HG02759 (cell line): ENCODE data around the gene MTG2.

ENCODE experiments used
- ATAC-seq: cut with Tn5 transposase; IDR thresholded peaks from one replicate; pipeline ENCODE4 v1.9.1; 2021; ENCODE audit warnings: mild to moderate bottlenecking, moderate library complexity; ENCODE audit not compliant: unreplicated experiment

The MTG2 gene

DNA sequence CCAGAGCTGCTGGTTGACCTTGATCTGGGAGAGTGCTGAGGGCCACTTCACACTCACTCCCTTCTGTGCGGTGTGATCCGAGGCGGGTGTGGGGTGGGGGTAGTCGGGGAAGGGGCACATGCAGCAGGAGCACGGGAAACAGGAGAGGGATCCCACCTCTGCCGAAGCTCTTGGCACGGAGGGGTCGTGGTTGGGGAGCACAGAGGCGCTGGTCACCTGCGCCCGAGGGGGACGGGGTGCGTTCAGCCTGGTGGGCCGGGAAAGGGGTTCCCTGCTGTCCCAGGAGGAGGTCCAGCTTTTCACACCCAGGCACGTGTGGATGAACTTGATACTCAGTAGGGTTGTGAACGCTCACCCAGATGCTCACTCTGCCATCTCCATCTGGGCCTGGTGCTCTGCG lies 22.0 kb upstream of the MTG2 start:
- no peak for ATAC-seq

DNA sequence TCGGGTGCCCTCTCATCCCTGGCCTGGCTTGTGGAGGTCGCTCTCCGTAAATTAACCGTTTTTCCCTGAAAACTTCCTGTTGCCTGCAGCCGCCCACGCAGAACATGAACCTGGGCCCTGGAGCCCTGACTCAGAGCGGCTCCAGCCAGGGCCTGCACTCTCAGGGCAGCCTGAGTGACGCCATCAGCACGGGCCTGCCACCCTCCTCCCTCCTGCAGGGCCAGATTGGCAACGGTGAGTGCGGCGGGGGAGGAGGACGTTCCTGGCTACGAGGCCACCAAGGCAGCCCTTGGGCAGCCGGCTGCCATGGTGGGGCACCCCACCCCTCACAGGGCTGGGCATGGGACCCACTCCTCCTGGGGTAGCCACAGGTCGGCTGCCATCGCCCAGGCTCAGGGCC lies 21.5 kb upstream of the MTG2 start:
- ATAC-seq: no peak

DNA sequence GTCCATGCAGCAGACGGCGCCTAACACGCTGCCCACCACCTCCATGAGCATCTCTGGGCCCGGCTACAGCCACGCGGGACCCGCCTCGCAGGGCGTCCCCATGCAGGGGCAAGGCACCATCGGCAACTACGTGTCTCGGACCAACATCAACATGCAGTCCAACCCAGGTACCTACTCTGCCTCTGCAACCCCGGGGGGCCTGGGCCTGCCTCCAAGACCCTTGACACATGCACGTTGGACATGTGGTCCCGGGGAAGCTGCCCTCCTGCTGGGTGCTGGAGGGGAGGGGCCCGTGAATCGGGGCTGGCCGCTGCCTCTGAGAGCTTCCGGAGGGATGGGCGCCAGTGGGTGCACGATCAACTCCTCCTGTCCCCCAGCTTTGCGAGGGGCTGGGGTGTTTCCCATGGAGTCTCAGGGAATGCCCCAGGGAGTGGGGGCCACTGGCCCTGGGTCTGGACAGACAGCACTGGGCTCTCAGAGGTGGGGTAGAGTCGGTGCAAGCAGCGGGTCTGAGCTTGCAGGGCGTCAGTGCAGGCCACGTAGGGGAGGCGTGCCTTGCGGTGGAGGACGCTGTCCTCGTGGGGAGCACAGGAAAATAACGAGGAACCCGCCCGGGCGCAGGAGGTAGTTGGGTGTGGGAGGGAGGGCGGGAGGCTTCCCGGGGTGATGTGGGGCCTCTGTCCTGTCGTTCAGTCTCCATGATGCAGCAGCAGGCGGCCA lies 19.9 kb upstream of the MTG2 start:
- ATAC-seq: no peak

DNA sequence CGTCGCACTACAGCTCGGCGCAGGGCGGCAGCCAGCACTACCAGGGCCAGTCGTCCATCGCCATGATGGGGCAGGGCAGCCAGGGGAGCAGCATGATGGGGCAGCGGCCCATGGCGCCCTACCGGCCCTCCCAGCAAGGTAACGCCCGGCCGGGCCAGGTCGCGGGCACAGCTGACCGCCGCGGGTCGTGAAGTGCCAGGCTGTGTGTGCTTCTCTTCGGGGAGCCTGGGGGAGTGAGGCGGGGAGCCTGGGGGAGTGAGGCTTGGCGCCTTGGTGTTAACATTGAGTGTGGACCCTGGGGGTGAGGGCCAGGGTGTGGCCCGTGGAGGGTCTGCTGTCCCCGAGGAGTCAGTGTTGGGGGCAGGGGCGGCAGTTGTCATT lies 19.4 kb upstream of the MTG2 start:
- no peak for ATAC-seq

DNA sequence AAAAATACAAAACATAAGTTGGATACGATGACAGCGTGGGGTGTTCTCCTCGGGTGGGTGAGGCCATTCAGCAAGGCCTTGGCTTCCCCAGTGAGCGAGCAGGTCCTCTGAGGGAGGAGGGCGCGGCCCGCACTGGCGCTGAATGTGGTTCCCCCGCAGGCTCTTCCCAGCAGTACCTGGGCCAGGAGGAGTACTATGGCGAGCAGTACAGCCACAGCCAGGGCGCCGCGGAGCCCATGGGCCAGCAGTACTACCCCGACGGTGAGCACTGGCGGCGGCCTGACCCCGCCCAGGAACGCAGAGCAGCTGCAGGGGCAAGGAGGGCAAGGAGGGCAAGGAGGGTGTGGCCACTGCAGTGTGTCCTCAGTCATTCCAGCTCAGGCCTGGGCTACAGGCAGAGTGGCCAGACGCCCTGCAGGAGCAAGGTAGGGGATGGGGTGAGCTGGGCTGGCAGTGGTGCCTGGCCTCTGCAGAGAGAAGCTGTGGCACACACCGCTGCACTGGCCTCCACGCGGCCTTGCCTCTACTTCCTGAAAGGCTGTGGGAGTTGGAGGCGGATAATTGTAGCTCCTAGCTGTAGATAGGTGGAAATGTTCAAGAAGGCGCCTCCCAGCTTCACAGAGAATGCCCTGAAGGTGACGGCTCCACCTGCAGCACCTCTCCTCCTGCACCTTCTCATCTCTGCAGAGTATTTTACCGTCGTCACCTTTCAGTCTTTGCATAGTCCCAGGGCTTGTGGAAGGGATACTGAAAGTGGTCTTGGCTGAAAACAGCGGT lies 18.7 kb upstream of the MTG2 start:
- ATAC-seq: no peak

DNA sequence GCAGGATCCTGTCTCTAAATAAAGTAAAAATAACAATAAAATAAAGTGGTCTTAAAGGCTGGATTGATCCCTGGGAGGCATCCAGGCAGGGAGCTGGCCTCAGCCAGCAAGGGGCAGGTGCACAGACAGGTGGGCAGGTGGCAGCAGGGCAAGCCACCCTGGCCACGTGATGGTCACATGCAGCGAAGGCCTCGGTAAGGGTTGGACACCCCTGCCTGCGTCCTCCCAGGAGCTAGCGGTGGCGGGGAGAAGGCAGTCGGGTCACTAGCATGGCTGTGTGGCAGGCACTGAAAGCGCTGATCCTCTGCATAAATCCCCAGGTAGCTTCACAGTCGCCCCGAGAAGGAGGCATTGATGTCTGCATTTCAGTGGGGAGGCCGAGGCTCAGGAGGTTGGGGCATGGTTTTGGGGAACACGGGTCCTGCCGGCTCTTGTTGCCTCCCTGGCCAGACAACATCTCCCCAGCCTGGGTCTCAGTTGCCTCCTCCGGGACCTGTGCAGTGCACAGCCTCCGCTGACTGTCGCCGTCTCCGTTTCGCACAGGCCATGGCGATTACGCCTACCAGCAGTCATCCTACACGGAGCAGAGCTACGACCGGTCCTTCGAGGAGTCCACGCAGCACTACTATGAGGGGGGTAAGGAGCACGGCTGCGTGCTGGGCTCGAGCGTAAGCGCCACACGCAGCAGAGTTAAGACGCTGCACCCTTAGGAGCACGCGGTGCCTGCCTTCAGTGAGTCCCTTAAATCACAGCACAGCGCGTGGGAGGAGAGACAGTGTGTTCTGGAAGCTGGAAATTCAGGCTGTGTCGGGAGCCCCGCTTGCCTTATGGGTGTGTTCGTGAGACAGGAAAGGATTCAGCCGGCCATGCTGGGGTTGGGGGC lies 17.7 kb upstream of the MTG2 start:
- ATAC-seq: no peak

DNA sequence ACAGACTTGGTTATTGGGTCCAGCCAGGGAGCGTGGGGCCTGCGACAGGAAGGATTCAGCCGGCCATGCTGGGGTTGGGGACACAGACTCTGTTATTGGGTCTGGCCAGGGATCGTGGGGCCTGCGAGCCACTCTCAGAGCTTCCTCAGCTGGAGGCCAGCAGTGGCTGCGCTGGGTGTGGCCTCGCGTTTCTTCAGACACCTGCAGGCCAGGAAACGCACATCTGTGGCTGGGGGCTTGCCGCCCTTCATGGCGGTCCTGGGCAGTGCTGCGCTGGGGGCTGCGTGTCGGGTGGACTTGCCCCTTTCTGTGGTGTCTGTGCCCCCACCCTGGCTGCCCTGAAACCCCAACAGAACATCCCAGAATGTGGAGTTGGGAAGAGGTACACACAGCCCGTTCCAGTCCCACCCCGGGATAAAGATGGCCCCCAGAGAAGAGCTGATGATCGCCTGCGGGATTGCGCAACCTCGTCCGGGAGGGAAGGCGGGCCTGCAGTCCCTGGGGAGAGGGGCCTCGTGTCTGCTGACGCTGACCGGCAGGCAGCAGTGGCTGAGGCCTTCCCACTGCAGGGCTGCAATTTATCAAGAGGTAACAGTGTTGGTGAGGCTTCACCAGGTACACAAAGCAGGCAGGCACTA lies 16.9 kb upstream of the MTG2 start:
- no peak for ATAC-seq

DNA sequence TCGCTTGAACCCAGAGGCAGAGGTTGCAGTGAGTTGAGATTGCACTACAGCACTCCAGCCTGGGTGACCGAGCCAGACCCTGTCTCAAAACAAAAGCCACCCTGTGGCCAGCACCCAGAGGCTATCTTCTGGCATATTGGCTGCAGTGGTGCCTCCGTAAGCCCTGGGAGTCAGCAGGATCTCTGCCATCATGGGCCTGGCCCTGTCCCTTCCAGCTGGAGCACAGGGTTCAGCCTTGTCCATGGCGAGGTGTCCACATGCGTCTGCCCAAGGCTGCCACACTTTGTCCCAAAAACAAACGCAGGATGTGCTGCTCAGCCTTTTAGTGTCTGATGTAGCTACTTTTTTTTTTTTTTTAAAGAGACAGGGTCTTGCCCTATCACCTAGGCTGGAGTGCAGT lies 15.4 kb upstream of the MTG2 start:
- ATAC-seq: no peak

DNA sequence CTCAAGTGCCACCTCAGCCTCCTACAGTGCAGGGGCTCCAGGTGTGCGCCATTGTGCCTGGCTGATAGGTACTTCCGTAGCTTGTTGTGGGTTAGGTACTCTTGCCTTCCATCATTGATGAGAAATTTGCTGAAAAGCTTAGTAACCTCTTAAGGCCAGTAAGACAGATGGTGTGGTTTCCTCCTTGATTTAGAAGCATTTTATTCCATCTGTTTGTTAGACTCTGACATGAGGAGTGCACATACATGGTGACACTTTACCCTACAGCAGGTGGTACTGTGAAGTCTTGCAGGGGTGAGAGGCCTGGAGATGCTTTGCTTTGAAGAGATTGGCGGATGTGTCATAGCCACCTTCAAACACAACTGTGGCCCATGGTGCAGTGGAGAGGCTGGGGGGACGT lies 14.8 kb upstream of the MTG2 start:
- no peak for ATAC-seq

DNA sequence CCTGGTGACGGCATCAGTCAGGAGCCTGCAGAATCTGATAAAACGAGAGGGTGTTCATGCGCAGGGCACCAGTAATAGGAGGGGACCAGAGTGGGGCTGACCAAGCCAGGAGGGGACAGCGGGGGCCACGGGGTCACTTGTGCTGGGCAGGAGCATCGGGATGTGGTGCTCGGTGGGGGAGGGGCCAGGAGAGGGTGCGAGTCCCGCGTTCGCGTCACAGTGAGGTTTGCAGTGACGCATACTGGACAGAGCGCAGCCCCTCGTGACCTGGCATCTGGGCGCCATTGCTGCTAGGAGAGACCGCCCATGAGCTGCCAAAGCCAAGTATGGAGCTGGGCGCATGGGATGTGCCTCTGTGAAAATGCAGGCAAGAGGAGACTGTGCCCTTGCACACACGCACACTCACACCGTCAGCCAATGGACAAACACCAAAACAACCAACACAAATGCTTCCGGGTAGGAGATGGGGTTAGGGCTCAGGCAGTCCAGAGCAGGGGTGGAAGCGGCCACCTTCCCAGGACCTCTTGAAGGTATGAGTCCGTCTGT lies 13.9 kb upstream of the MTG2 start:
- no peak for ATAC-seq

DNA sequence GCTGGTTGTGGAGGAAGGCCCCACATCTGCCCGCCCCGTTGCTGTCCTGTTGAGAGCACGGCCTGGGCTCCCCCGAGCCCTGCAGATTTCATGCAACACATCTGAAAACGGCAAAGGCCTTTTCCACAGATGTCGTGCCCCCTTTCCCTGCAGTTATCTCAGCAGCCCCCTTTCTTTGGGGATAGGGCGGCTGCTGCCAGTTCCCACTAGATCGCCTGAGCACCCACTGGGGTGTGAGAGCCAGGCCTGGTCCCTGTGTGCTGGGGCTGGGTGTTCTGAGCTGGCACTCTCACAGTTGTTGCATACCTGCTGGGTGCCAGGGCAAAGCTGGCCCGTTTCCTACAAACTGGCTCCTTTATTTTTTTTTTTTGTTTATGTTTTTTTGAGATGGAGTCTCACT lies 12.3 kb upstream of the MTG2 start:
- ATAC-seq: no peak

DNA sequence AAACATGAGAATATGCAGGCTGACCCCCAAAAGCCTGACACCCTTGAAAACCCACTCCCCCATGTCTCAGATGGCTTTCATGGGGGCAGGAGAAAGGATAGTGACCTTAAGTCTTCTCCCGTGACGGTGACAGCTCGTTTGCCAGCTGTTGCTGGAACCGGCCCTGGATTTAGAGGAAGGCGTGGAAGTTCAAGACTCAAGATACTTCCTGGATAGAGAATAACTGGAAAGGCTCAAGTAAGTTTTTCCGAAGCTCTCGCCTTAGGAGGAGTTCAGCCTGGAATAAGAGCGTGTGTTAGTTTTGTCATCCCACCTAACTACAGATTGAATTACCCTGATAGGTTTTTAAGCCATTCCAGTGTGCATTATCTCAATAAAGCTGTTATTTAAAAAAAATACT lies 11.6 kb upstream of the MTG2 start:
- ATAC-seq: no peak

DNA sequence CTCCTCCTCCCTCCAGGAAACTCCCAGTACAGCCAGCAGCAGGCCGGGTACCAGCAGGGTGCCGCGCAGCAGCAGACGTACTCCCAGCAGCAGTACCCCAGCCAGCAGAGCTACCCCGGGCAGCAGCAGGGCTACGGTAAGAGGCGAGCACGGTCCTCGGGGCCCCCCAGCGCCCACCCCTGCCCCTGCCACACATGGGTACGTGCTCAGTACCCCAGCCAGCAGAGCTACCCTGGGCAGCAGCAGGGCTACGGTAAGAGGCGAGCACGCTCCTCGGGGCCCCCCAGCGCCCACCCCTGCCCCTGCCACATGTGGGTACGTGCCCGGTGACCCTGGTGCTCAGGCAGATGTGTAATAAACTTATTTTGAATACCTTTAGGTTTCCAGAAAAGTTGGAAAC lies 10.2 kb upstream of the MTG2 start:
- no peak for ATAC-seq

DNA sequence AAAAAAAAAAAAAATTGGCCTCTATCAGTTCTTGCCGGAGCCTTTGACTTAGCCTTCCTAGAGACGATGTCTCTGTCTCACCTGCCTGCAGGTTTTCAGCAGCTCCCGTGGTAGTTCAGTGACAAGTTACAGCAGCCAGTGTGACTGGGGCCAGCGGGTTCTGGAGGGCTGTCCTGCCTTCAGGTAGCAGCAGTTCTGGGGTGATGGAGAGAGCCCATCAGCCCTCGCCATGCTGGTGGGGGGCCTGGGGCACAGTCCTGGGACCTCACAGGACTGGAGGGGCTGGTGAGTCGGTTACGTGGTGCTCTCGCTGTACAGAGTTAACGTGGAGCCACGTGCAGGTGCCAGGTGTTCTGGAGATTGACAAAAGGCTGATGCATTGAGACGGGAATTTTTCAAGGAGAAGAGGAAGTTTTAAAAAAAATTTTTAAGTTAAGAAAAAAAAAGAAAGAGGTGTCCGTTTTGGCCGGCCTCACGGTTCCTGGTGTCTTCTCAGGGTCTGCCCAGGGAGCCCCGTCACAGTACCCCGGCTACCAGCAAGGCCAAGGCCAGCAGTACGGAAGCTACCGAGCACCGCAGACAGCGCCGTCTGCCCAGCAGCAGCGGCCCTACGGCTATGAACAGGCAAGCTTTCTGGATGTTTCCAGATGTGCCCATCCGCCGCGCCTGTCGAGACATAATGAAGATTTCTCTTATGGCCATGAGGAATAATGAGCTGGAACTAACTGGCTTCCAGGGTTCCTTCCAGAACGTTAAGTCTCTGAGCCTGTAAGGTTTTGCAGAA lies 8.6 kb upstream of the MTG2 start:
- no peak for ATAC-seq

DNA sequence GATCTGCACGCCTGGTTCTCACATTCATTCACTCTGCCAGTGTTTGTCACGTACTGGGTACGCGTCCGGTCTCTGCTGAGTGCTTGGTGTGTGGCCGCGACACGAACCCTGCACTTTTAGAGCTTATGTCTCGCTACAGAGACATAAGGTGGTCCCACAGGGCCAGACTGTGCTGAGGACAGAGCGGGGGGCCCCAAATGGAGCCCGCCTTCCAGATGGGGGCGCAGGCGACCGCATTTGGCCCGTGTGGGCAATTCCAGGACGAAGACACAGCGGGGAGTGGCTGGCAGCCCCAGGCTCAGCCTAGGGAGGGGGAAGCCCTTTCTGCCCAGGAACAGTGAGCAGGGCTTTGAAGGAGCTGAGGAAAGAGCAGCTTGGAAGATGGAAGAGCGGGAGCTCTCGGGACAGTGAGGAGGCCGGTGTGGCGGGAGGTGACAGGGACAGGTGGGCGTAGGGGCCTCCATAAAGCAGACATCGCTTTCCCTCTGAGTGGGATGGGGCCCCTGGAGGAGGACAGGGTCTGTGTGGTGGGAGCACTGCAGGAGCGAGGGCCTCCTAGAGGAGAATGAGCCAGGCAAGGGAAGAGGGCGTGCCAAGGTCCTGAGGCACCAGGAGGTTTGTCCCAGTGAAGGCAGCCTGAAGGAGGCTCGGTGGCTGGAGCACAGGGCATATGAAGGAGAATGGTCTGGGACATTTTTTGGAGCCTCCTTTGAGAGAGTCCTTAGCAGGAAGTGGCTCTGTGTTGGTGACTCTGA lies 7.8 kb upstream of the MTG2 start:
- ATAC-seq: no peak

DNA sequence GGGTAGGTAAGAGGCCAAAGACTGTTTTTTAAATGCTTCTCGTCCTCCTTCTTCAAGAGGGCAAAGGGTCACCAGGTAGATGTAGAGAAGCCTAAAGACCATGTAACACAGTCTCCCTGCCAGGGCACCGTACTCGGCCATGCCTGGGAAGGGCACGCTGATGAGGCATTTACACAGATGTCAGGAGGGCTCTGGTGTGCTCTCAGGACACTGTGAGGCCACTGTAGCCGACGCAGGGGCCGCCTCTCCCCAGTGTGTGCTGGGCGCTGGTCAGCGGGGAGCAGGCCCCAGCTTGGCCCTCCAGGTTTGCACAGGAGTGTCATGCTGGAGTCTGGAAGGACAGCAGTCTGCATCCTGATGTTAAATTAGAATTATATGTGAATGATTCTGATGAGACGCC lies 7.1 kb upstream of the MTG2 start:
- no peak for ATAC-seq

DNA sequence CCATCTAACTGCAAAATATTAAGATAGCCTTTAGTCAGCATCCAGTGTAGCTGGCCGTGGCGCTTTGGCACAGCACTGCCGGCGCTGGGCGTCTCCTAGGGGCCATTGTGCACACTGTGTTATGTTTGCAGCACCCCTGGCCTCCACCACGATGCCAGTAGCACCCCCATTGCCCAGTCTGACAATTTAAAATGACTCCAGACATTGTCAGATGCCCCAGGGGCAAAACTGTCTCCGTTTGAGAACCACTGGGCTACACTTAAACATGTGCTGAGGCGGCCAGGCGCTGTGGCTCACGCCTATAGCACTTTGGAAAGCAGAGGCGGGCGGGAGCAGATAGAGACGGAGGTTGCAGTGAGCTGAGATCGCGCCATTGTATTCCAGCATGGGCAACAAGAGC lies 6.0 kb upstream of the MTG2 start:
- no peak for ATAC-seq

DNA sequence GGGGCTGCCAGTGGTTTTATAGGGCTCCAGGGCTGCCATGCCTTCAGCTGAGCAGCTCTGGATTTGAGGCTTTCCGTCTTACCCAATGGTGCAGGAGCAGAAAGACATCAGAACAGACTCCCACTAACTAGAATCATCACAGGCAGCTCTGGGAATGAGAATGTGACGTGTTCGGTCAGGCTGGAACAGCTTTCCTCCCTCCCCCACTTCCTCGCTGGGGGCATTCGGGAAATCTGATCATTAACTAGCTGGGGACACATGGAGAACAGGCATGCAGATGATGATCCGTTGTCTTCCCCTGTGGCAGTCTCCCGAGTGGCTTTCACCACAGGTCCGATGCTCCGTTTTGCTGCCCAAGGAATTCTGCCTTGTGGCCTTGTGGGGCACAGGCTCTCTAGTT lies 5.5 kb upstream of the MTG2 start:
- ATAC-seq: no peak

DNA sequence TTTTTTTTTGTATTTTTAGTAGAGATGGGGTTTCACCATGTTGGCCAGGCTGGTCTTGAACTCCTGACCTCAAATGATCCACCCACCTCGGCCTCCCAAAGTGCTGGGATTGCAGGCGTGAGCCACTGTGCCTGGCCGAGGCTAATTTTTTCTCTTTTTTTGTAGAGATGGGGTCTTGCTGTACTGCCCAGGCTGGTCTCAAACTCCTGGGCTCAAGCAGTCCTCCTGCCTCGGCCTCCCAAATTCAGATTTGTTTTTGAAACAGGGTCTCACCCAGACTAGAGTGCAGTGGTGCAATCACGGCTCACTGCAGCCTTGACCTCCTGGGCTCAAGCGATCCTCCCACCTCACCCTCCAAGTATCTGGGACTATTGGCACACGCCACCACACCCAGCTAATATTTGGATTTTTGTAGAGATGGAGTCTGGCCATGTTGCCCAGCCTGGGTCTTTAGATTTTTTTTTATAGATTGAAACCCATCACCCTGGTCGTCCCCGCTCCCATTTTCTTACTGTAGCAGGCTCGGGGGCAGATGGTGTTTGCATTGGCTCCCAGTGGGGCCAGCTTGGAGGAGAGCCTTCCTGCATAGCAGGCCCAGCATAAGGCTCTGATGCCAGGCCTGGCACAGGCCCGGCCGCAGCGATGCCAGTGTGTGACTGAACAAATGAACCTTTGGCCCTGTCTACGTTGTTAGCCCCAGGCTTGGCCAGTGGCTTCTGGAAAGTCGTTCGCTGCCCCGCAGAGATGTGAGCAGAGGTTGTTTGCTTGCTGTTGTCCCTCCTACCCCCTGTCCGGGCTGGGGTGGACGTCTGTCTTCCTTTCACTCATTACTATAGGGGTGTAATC lies 4.3 kb upstream of the MTG2 start:
- no peak for ATAC-seq
